NT2/D1 (cell line): ENCODE measurements around the gene HLX.

Experiments
- SUZ12 ChIP-seq: IDR thresholded peaks from 2 replicates; pipeline ENCODE4 v1.6.1; 2011; ENCODE audit not compliant: insufficient read length, insufficient read depth; ENCODE audit errors: extremely low read depth
- YY1 ChIP-seq: IDR thresholded peaks from 2 replicates; pipeline ENCODE4 v1.6.1; 2011; ENCODE audit not compliant: insufficient read length, insufficient read depth
- ZNF274 ChIP-seq: IDR thresholded peaks from 2 replicates; pipeline ENCODE4 v1.6.1; 2011; ENCODE audit warnings: mild to moderate bottlenecking, low read depth, low read length

DNA sequence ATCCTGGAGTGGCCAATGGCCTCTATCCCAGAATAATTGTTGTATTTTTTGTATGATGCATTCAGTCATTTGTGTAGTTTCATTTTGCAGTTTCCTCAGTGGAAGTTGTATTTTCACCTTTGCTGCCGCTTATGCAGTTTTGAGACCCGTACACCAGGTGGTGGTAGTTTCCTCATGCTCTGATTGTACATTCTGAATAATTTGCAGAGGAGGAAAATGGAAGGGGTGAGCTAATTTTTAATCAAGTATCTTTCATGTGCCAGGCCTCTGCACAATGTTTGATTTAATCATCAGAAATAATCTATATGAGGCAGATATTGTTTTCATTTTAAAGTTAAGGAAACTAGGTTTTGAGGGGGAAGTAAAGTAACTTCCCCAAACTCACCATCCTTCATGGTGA is 29.5 kb downstream of the HLX start:
- TF ChIP-seq ZNF274 (no peak), SUZ12 (no peak), YY1 (no peak)
